PFSK-1 (cell line): Measurements from ENCODE around the gene FOXRED2.

Experiments
- FOXP2 ChIP-seq: optimal IDR thresholded peaks from 2 replicates; pipeline ENCODE3; 2011; ENCODE audit warnings: borderline replicate concordance, control low read depth, inconsistent platforms; ENCODE audit not compliant: insufficient read depth; ENCODE audit errors: extremely low read length, extremely low read depth
- POLR2AphosphoS5 ChIP-seq: IDR thresholded peaks from 2 replicates; pipeline ENCODE4 v1.6.1; 2012; ENCODE audit warnings: low read depth, mild to moderate bottlenecking, control low read depth, low read length, moderate library complexity
- REST ChIP-seq, 2 experiments: IDR thresholded peaks; 2 replicates each; pipeline versions ENCODE4 v1.6.1 to v1.8.0; 2011 to 2012; ENCODE audit warnings: low read depth in 2 of 2, low read length in 2 of 2, control low read depth in 1 of 2, inconsistent platforms in 1 of 2, mild to moderate bottlenecking in 1 of 2, moderate library complexity in 1 of 2; ENCODE audit not compliant: insufficient read depth in 1 of 2
- SIN3A ChIP-seq: IDR thresholded peaks from 2 replicates; pipeline ENCODE4 v1.6.1; 2012; ENCODE audit warnings: mild to moderate bottlenecking, low read length, moderate library complexity, borderline replicate concordance; ENCODE audit not compliant: insufficient read depth
- TAF1 ChIP-seq: IDR thresholded peaks from 2 replicates; pipeline ENCODE4 v1.6.1; 2012; ENCODE audit warnings: low read length, control low read depth, borderline replicate concordance; ENCODE audit not compliant: insufficient read depth

The FOXRED2 gene

GRCh38 chr22:36510384-36510783, 3.5 kb upstream of the FOXRED2 start:
- TF ChIP-seq SIN3A (no peak), FOXP2 (no peak), REST (IDR thresholded peaks at IDR 0.05; ENCODE audit: insufficient read depth in 1 of 2, low read depth in 2 of 2, low read length in 2 of 2) (no peak), POLR2AphosphoS5 (no peak), TAF1 (no peak)

- TF ChIP-seq TAF1 (no peak), FOXP2 (no peak), SIN3A (no peak), REST (IDR thresholded peaks at IDR 0.05; ENCODE audit: insufficient read depth in 1 of 2, low read depth in 2 of 2, low read length in 2 of 2) (no peak), POLR2AphosphoS5 (no peak)
Measured at GRCh38 chr22:36507518-36508010, 724 bp upstream of the FOXRED2 start.

- TF ChIP-seq REST (IDR thresholded peaks at IDR 0.05; ENCODE audit: insufficient read depth in 1 of 2, low read depth in 2 of 2, low read length in 2 of 2): no peak
- no peak for TF ChIP-seq FOXP2
- no peak for TF ChIP-seq SIN3A
- no peak for TF ChIP-seq TAF1
- no peak for TF ChIP-seq POLR2AphosphoS5
Measured at GRCh38 chr22:36505998-36506635, 723 bp downstream of the FOXRED2 start.

GRCh38 chr22:36497910-36498665, 8.8 kb downstream of the FOXRED2 start:
- TF ChIP-seq TAF1 (no peak), SIN3A (no peak), POLR2AphosphoS5 (no peak), REST (IDR thresholded peaks at IDR 0.05; ENCODE audit: insufficient read depth in 1 of 2, low read depth in 2 of 2, low read length in 2 of 2) (no peak), FOXP2 (no peak)
